Upper lobe of left lung (tissue), 6 donors: ENCODE data around the gene BIRC6. TPM values are rescaled to one million over a fixed set of nuclear protein-coding genes. Genes with fewer than 3 reads are reported as not detected.
A peak's percentile ranks its signal among the peaks of the same experiment; 100 is the strongest.
"Not testable (repeated sequence)": the region's sequence is repeated elsewhere in the genome, so short reads cannot be mapped to it uniquely, and the experiment has no call there.

Experiments used
- ATAC-seq, 2 donors: fragments of 200-7000 bp; cut with Tn5 transposase; one replicate each; pipeline ENCODE4 v1.9.1; 2022; ENCODE audit warnings: mild to moderate bottlenecking in 2 of 2, moderate library complexity in 2 of 2; ENCODE audit not compliant: low FRiP score in 2 of 2
- DNase-seq, 2 donors: peaks; one replicate each; pipeline ENCODE4 v3.0.0-alpha.2; 2019 to 2020
- H3K27ac ChIP-seq, 4 donors: fragments of 200-600 bp; sonication (generic); one replicate each; pipeline ENCODE4 v1.5.1; 2016 to 2019
- H3K27me3 ChIP-seq, 4 donors: fragments of 200-600 bp; sonication (generic); one replicate each; pipeline ENCODE4 v1.5.1; 2017 to 2019
- H3K36me3 ChIP-seq, 4 donors: fragments of 200-600 bp; sonication (generic); one replicate each; pipeline ENCODE4 v1.5.1; 2016 to 2019
- H3K4me1 ChIP-seq, 4 donors: fragments of 200-600 bp; sonication (generic); one replicate each; pipeline ENCODE4 v1.5.1; 2018 to 2019
- H3K4me3 ChIP-seq, 4 donors: fragments of 200-600 bp; sonication (generic); one replicate each; pipeline ENCODE4 v1.5.1; 2017 to 2019; ENCODE audit warnings: mild to moderate bottlenecking in 2 of 4, moderate library complexity in 1 of 4
- H3K9me3 ChIP-seq, 4 donors: fragments of 200-600 bp; sonication (generic); one replicate each; pipeline ENCODE4 v1.5.1; 2018 to 2019
- EP300 ChIP-seq, 4 donors: sonication (generic); formaldehyde crosslinking; IDR thresholded peaks; one replicate each; pipeline ENCODE4 v1.5.1; 2017; ENCODE audit warnings: antibody characterized with exemption in 4 of 4, control low read depth in 2 of 4
- POLR2A ChIP-seq, 4 donors: fragments of 450-650 bp; IDR thresholded peaks; one replicate each; pipeline ENCODE4 v1.5.1; 2016 to 2017; ENCODE audit warnings: antibody characterized with exemption in 4 of 4, mild to moderate bottlenecking in 2 of 4
- POLR2AphosphoS5 ChIP-seq, 2 donors: sonication (generic); formaldehyde crosslinking; IDR thresholded peaks; one replicate each; pipeline ENCODE4 v1.5.1; 2017; ENCODE audit warnings: antibody characterized with exemption in 2 of 2
- WGBS, 2 donors: methylation state at CpG; one replicate each; pipeline ENCODE4 v1.1.5; 2017 to 2018; 5-methylcytosine and 5-hydroxymethylcytosine counted together
- total RNA-seq, 6 donors: library from RNA; depleted of rRNA in 4 of 6; stranded (reverse); fragments of >200 nt in 4 of 6; gene quantifications; one replicate each; pipeline versions ENCODE4 v1.1.0 to v1.2.1, GENCODE V29; 2016 to 2021
- TF ChIP-seq, protein P1 (sequence below), 6 experiments: fragments of 450-650 bp in 4 of 6; fragments of 200-600 bp in 2 of 6; sonication (generic) in 2 of 6; IDR thresholded peaks; one replicate each; pipeline ENCODE4 v1.5.1; 2016 to 2019; ENCODE audit warnings: antibody characterized with exemption in 6 of 6
- donor health status: DM: no; HTN: no; CAD: no; lungs with moderate emphysema.
- donor health status: DM: no; HTN: yes; CAD: no; lungs with severe emphysema.

The BIRC6 gene
- total RNA-seq, 6 donors from 2014 or later, result 60.4 to 198 (median 101) TPM

DNA sequence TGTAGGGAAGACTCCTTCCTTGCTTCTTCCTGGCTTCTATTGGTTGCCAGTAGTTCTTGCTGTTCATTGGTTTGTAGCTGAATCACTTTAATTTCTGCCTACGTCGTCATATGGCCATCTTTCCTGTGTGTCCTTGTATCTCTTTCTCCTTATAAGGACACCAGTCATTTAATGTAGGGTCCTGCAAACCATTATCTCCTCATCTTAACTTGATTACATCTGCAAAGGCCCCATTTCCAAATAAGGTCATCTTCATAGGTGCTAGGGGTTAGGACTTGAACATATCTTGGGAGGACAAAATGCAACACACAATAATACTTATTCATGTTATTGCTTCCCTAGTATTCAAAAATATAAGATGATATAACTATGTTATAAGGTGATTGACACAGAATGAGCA lies 175.5 kb downstream of the BIRC6 start:
- Histone ChIP-seq H3K36me3 (peaks cover 0 to 62% (median 7%) of the 10 kb centered on the region in 4 donors), H3K4me1 (no peaks in the 10 kb centered on the region), H3K27me3 (no peaks in the 10 kb centered on the region), H3K27ac (no peak overlapping the region), H3K9me3 (no peaks in the 10 kb centered on the region), H3K4me3 (no peak overlapping the region)
- no peak for TF ChIP-seq EP300 (IDR thresholded peaks at IDR 0.05)
- TF ChIP-seq, protein P1, sequence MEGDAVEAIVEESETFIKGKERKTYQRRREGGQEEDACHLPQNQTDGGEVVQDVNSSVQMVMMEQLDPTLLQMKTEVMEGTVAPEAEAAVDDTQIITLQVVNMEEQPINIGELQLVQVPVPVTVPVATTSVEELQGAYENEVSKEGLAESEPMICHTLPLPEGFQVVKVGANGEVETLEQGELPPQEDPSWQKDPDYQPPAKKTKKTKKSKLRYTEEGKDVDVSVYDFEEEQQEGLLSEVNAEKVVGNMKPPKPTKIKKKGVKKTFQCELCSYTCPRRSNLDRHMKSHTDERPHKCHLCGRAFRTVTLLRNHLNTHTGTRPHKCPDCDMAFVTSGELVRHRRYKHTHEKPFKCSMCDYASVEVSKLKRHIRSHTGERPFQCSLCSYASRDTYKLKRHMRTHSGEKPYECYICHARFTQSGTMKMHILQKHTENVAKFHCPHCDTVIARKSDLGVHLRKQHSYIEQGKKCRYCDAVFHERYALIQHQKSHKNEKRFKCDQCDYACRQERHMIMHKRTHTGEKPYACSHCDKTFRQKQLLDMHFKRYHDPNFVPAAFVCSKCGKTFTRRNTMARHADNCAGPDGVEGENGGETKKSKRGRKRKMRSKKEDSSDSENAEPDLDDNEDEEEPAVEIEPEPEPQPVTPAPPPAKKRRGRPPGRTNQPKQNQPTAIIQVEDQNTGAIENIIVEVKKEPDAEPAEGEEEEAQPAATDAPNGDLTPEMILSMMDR (IDR thresholded peaks at IDR 0.05), result no peak
- no peak for TF ChIP-seq POLR2AphosphoS5 (IDR thresholded peaks at IDR 0.05)
- TF ChIP-seq POLR2A (IDR thresholded peaks at IDR 0.05), result no peak
- 92 to 97% methylated on average over 2 of the region's 2 CpGs for WGBS, 2 donors
- no peak for DNase-seq
- no peak for ATAC-seq

DNA sequence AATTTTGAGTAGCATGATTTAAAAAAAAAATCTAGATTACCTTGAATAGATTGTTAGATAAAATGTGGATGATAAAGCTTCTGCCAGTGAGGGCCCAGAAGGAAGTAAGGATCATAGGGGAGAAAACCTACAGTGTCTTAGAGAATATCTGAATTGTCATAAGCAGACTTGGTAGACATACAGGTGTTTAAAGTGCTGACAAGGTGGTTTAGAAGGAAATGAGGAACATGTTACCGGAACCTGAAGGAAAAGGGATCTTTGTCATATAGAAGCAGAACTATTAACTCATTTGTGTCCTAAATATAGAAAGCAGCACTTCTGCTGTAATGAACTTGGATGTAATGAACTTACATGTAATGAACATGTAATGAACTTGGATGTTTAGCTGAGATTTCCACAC lies 176.1 kb downstream of the BIRC6 start:
- Histone ChIP-seq H3K4me3 (no peak overlapping the region), H3K4me1 (no peaks in the 10 kb centered on the region), H3K27me3 (no peaks in the 10 kb centered on the region), H3K27ac (no peak overlapping the region), H3K9me3 (no peaks in the 10 kb centered on the region), H3K36me3 (peaks cover 0 to 58% (median 5%) of the 10 kb centered on the region in 4 donors)
- no peak for ATAC-seq
- WGBS, 2 donors, result 68 to 83% methylated on average over 1 of the region's 1 CpG
- TF ChIP-seq EP300 (IDR thresholded peaks at IDR 0.05) (no peak), POLR2A (IDR thresholded peaks at IDR 0.05) (no peak), POLR2AphosphoS5 (IDR thresholded peaks at IDR 0.05) (no peak)
- TF ChIP-seq, protein P1 (IDR thresholded peaks at IDR 0.05), result no peak
- DNase-seq, result no peak

DNA sequence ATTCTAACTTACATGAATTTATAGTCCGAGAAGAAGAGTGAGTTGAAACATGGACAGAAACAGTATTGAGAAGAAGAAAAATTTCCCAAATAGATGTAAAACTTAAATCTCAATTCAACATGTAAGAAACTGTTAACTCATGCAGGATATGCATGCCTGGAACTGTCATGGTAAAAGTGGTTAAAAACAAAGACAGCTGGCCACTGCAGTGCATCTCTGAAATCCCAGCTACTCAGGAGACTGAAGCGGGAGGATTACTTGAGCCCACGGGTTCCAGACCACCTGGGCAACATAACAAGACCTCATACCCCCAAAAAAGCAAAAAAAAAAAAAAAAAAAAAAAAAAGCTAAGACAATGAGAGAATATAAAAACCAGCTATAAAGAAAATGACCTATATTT lies 178.0 kb downstream of the BIRC6 start:
- 87 to 92% methylated on average over 3 of the region's 3 CpGs for WGBS, 2 donors
- no peak overlapping the region for H3K4me3 ChIP-seq
- no peaks in the 10 kb centered on the region for H3K4me1 ChIP-seq
- H3K27ac ChIP-seq, result no peak overlapping the region
- ATAC-seq (no peak), DNase-seq (no peak)
- TF ChIP-seq POLR2A (IDR thresholded peaks at IDR 0.05) (no peak), EP300 (IDR thresholded peaks at IDR 0.05) (no peak), POLR2AphosphoS5 (IDR thresholded peaks at IDR 0.05) (no peak)
- no peaks in the 10 kb centered on the region for H3K9me3 ChIP-seq
- peaks cover 0 to 41% (median 5%) of the 10 kb centered on the region in 4 donors for H3K36me3 ChIP-seq
- no peaks in the 10 kb centered on the region for H3K27me3 ChIP-seq

DNA sequence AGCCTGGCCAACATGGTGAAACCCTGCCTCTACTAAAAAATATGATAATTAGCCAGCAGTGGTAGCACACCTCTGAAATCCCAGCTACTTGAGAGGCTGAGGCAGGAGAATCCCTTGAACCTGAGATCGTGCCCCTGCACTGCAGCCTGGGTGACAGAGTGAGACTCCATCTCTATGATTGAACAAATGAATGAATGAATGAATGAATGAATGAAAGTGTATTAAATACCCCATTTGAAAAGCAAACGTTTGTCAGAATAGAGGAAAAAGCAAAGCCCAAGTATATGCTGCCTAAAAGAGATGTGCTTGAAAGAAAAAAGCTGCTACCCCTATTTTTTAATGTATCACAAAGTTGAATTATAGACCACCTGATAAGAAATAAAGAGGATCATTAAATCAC lies 181.9 kb downstream of the BIRC6 start:
- 95 to 96% methylated on average over 2 of the region's 2 CpGs for WGBS, 2 donors
- no peak for TF ChIP-seq EP300 (IDR thresholded peaks at IDR 0.05)
- no peak for TF ChIP-seq POLR2AphosphoS5 (IDR thresholded peaks at IDR 0.05)
- TF ChIP-seq, protein P1 (IDR thresholded peaks at IDR 0.05), result no peak
- TF ChIP-seq POLR2A (IDR thresholded peaks at IDR 0.05), result no peak
- peaks cover 0 to 21% (median 2%) of the 10 kb centered on the region in 4 donors for H3K36me3 ChIP-seq
- ATAC-seq (no peak), DNase-seq (no peak)
- no peak overlapping the region for H3K4me3 ChIP-seq
- no peaks in the 10 kb centered on the region for H3K9me3 ChIP-seq
- H3K27ac ChIP-seq, result no peak overlapping the region
- no peaks in the 10 kb centered on the region for H3K4me1 ChIP-seq
- no peaks in the 10 kb centered on the region for H3K27me3 ChIP-seq

GRCh38 chr2:32552483-32552882 lies 195.7 kb downstream of the BIRC6 start:
- H3K9me3 ChIP-seq, DNase-seq, H3K27me3 ChIP-seq, H3K27ac ChIP-seq, H3K4me3 ChIP-seq, H3K4me1 ChIP-seq, ATAC-seq: not testable (repeated sequence)
- WGBS, 2 donors, result 63 to 69% methylated on average over 3 of the region's 3 CpGs
- peaks cover 0 to 29% (median 5%) of the 10 kb centered on the region in 4 donors for H3K36me3 ChIP-seq

GRCh38 chr2:32553829-32554432 lies 197.1 kb downstream of the BIRC6 start:
- Histone ChIP-seq H3K4me3 (no peak overlapping the region), H3K36me3 (peaks cover 0 to 22% (median 5%) of the 10 kb centered on the region in 4 donors), H3K27ac (no peak overlapping the region), H3K9me3 (no peaks in the 10 kb centered on the region), H3K4me1 (peaks cover 0 to 2% (median under 1%) of the 10 kb centered on the region in 4 donors), H3K27me3 (no peaks in the 10 kb centered on the region)
- DNase-seq (no peak), ATAC-seq (peak in 1 of 2 donors; percentile 80)
- 69 to 72% methylated on average over 2 of the region's 2 CpGs for WGBS, 2 donors
- TF ChIP-seq, protein P1 (IDR thresholded peaks at IDR 0.05), result peak in 5 of 6 experiments; percentile 52 to 65 (median 58)
- no peak for TF ChIP-seq EP300 (IDR thresholded peaks at IDR 0.05)
- no peak for TF ChIP-seq POLR2AphosphoS5 (IDR thresholded peaks at IDR 0.05)
- no peak for TF ChIP-seq POLR2A (IDR thresholded peaks at IDR 0.05)
